Activated CD8-positive, alpha-beta memory T cell treated with anti-CD3 and anti-CD28 coated beads for 4 hours (primary cell): ENCODE measurements around the gene METTL1.
"Not testable (repeated sequence)": the region's sequence is repeated elsewhere in the genome, so short reads cannot be mapped to it uniquely, and the experiment has no call there.

Source experiments
- DNase-seq, 2 donors: peaks; one replicate each; pipeline ENCODE4 v3.0.0-alpha.2; 2020; ENCODE audit warnings: low read depth in 2 of 2

Gene METTL1

GRCh38 chr12:57797933-57798332, 26.0 kb upstream of the METTL1 start:
- DNase-seq, result no peak

GRCh38 chr12:57796996-57797395, 25.1 kb upstream of the METTL1 start:
- DNase-seq, result no peak

GRCh38 chr12:57795354-57795753, 23.4 kb upstream of the METTL1 start:
- no peak for DNase-seq

- no peak for DNase-seq
Observed at GRCh38 chr12:57793920-57794319, 22.0 kb upstream of the METTL1 start.

GRCh38 chr12:57783861-57784260, 12.0 kb upstream of the METTL1 start:
- DNase-seq, result no peak

- DNase-seq, result no peak
Observed at GRCh38 chr12:57783466-57783801, 11.5 kb upstream of the METTL1 start.

- peak; percentile 90 to 91 for DNase-seq
Observed at GRCh38 chr12:57782608-57783465, 10.9 kb upstream of the METTL1 start, which contains the start of gene TSFM. Gene TSFM, plus strand, starts transcription at chr12:57782787. Its CDS starts 15 bp downstream, at chr12:57782802.

GRCh38 chr12:57782243-57782607, 10.3 kb upstream of the METTL1 start:
- no peak for DNase-seq

- DNase-seq, result no peak
Observed at GRCh38 chr12:57781801-57782200, 9.9 kb upstream of the METTL1 start.

- DNase-seq, result no peak
Observed at GRCh38 chr12:57781244-57781643, 9.3 kb upstream of the METTL1 start.

- DNase-seq, result no peak
Observed at GRCh38 chr12:57780284-57780897, 8.5 kb upstream of the METTL1 start.

- DNase-seq, result no peak
Observed at GRCh38 chr12:57779736-57780135, 7.8 kb upstream of the METTL1 start.

GRCh38 chr12:57777911-57778310, 6.0 kb upstream of the METTL1 start:
- DNase-seq, result no peak

- DNase-seq, result no peak
Observed at GRCh38 chr12:57777367-57777766, 5.5 kb upstream of the METTL1 start.

GRCh38 chr12:57776247-57776587, 4.3 kb upstream of the METTL1 start:
- no peak for DNase-seq

GRCh38 chr12:57775563-57776246, 3.8 kb upstream of the METTL1 start:
- DNase-seq, result no peak

- DNase-seq, result no peak
Observed at GRCh38 chr12:57775044-57775443, 3.1 kb upstream of the METTL1 start.

- DNase-seq, result not testable (repeated sequence)
Observed at GRCh38 chr12:57774634-57775033, 2.7 kb upstream of the METTL1 start.

- no peak for DNase-seq
Observed at GRCh38 chr12:57772429-57773322, 771 bp upstream of the METTL1 start, which contains the start of gene EEF1AKMT3. Gene EEF1AKMT3, plus strand, starts transcription at chr12:57772614. Its CDS starts 111 bp downstream, at chr12:57772725.

- DNase-seq, result peak; percentile 74 to 82
Observed at GRCh38 chr12:57771236-57771872, 551 bp downstream of the METTL1 start.

GRCh38 chr12:57770734-57771133, 1.2 kb downstream of the METTL1 start:
- DNase-seq, result no peak
